Omental fat pad (tissue), 4 donors: ENCODE results near the gene FHOD3. TPM values are rescaled to one million over a fixed set of nuclear protein-coding genes. Genes with fewer than 3 reads are reported as not detected.

Experiments
- ATAC-seq: fragments of 150-250 bp; one replicate; pipeline ENCODE4 v1.9.1; 2016; ENCODE audit warnings: mild to moderate bottlenecking, moderate library complexity; ENCODE audit not compliant: low FRiP score
- DNase-seq: peaks from one replicate; pipeline ENCODE4 v3.0.0-alpha.2; 2019; ENCODE audit warnings: low spot score
- CTCF ChIP-seq, 3 donors: fragments of 450-650 bp; IDR thresholded peaks; one replicate each; pipeline ENCODE4 v1.5.1; 2016 to 2017; ENCODE audit warnings: antibody characterized with exemption in 3 of 3, mild to moderate bottlenecking in 3 of 3, moderate library complexity in 2 of 3
- total RNA-seq, 4 donors: library from RNA; depleted of rRNA; stranded (reverse); fragments of >200 nt; gene quantifications; one replicate each; pipeline ENCODE4 v1.1.0, GENCODE V29; 2016

The FHOD3 gene
- total RNA-seq, 4 donors from 2014 or later: 0.96 to 3.8 (median 2.3) TPM

- DNase-seq (no peak), ATAC-seq (no peak)
- TF ChIP-seq CTCF (IDR thresholded peaks at IDR 0.05): no peak
Observed at GRCh38 chr18:36366994-36367839, 69.7 kb downstream of the FHOD3 start.

- TF ChIP-seq CTCF (IDR thresholded peaks at IDR 0.05): no peak
Observed at GRCh38 chr18:36368889-36369288, 71.4 kb downstream of the FHOD3 start.

GRCh38 chr18:36372903-36373311 is 75.4 kb downstream of the FHOD3 start:
- TF ChIP-seq CTCF (IDR thresholded peaks at IDR 0.05): no peak
- DNase-seq (no peak), ATAC-seq (no peak)

More at GRCh38 chr18:36368889-36369288, 71.4 kb downstream of the FHOD3 start:
- ATAC-seq (no peak), DNase-seq (no peak)

- ATAC-seq: no peak
- TF ChIP-seq CTCF (IDR thresholded peaks at IDR 0.05): no peak
- DNase-seq: no peak
Observed at GRCh38 chr18:36374262-36374661, 76.7 kb downstream of the FHOD3 start.

GRCh38 chr18:36375118-36375517 is 77.6 kb downstream of the FHOD3 start:
- no peak for DNase-seq
- TF ChIP-seq CTCF (IDR thresholded peaks at IDR 0.05): no peak
- no peak for ATAC-seq

- no peak for ATAC-seq
- TF ChIP-seq CTCF (IDR thresholded peaks at IDR 0.05): no peak
- DNase-seq: no peak
Observed at GRCh38 chr18:36376361-36376760, 78.8 kb downstream of the FHOD3 start.

GRCh38 chr18:36377626-36378025 is 80.1 kb downstream of the FHOD3 start:
- no peak for TF ChIP-seq CTCF (IDR thresholded peaks at IDR 0.05)
- DNase-seq (no peak), ATAC-seq (no peak)
